ENCODE results near the gene PITPNM3. TPM values are rescaled to one million over a fixed set of nuclear protein-coding genes. Genes with fewer than 3 reads are reported as not detected.

The PITPNM3 gene
- total RNA-seq, 1 donor from 2014 or later, result 0.72 TPM

DNA sequence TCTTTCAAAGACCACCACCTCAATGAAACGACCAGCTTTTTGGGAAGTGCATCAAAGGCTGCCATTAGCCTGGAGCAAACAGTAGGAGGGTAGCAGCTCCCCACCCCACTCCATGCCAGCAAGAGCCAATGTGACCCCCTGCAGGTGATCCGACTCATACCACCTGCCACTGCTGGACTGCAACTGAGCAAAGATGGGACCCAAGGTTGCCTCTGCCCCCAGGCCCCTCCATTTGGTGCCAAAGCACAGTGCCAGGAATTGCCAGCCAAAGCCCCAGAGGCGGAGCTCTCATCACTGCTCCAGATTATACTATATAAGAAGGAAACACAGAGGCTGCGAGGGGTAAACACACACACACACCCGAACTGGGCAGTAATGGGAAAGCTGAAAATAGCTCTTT lies 8.3 kb downstream of the PITPNM3 start:
- Mint-ChIP-seq H3K4me3 (ENCODE audit: unreplicated experiment) (no peak overlapping the region), H3K36me3 (ENCODE audit: low read depth, unreplicated experiment) (no peaks in the 10 kb centered on the region), H3K27ac (ENCODE audit: unreplicated experiment) (no peak overlapping the region), H3K9me3 (ENCODE audit: unreplicated experiment) (no peaks in the 10 kb centered on the region), H3K4me1 (ENCODE audit: unreplicated experiment) (peaks cover 11% of the 10 kb centered on the region), H3K27me3 (ENCODE audit: unreplicated experiment) (peaks cover 8% of the 10 kb centered on the region)
- no peak for DNase-seq (ENCODE audit: low spot score)
- TF ChIP-seq, protein P1, sequence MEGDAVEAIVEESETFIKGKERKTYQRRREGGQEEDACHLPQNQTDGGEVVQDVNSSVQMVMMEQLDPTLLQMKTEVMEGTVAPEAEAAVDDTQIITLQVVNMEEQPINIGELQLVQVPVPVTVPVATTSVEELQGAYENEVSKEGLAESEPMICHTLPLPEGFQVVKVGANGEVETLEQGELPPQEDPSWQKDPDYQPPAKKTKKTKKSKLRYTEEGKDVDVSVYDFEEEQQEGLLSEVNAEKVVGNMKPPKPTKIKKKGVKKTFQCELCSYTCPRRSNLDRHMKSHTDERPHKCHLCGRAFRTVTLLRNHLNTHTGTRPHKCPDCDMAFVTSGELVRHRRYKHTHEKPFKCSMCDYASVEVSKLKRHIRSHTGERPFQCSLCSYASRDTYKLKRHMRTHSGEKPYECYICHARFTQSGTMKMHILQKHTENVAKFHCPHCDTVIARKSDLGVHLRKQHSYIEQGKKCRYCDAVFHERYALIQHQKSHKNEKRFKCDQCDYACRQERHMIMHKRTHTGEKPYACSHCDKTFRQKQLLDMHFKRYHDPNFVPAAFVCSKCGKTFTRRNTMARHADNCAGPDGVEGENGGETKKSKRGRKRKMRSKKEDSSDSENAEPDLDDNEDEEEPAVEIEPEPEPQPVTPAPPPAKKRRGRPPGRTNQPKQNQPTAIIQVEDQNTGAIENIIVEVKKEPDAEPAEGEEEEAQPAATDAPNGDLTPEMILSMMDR (IDR thresholded peaks at IDR 0.05; ENCODE audit: unreplicated experiment), result no peak

GRCh38 chr17:6547336-6547735 lies 9.0 kb downstream of the PITPNM3 start:
- Mint-ChIP-seq H3K4me1 (ENCODE audit: unreplicated experiment) (peaks cover 8% of the 10 kb centered on the region), H3K27me3 (ENCODE audit: unreplicated experiment) (peaks cover 8% of the 10 kb centered on the region), H3K36me3 (ENCODE audit: low read depth, unreplicated experiment) (no peaks in the 10 kb centered on the region), H3K9me3 (ENCODE audit: unreplicated experiment) (no peaks in the 10 kb centered on the region), H3K27ac (ENCODE audit: unreplicated experiment) (no peak overlapping the region), H3K4me3 (ENCODE audit: unreplicated experiment) (no peak overlapping the region)
- TF ChIP-seq, protein P1 (IDR thresholded peaks at IDR 0.05; ENCODE audit: unreplicated experiment), result no peak
- no peak for DNase-seq (ENCODE audit: low spot score)

GRCh38 chr17:6546069-6546718 lies 10.2 kb downstream of the PITPNM3 start:
- H3K27ac Mint-ChIP-seq (ENCODE audit: unreplicated experiment), result no peak overlapping the region
- TF ChIP-seq, protein P1 (IDR thresholded peaks at IDR 0.05; ENCODE audit: unreplicated experiment), result no peak
- H3K27me3 Mint-ChIP-seq (ENCODE audit: unreplicated experiment), result peaks cover 10% of the 10 kb centered on the region
- no peaks in the 10 kb centered on the region for H3K9me3 Mint-ChIP-seq (ENCODE audit: unreplicated experiment)
- no peaks in the 10 kb centered on the region for H3K36me3 Mint-ChIP-seq (ENCODE audit: low read depth, unreplicated experiment)
- DNase-seq (ENCODE audit: low spot score), result no peak
- H3K4me1 Mint-ChIP-seq (ENCODE audit: unreplicated experiment), result peaks cover 7% of the 10 kb centered on the region
- H3K4me3 Mint-ChIP-seq (ENCODE audit: unreplicated experiment), result no peak overlapping the region

DNA sequence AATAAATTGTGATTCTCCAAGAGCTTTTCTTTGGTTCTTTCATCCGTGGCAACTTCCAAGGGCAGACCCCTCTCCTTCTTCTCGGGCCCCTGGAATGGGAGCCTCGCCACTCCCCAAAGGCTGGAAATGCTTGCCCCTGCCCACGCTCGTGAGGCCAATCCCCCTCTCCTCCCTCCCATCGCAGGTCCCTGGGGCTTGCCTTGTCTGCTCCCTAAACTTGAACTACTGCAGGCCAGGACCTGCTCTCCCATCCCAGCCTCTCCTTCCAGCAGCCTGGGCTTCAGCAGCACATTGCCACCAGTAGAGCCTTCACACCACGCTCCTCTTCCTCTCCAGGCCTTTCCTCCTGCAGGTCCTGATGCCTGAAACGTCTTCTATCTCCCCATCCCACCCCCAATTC lies 11.1 kb downstream of the PITPNM3 start:
- H3K4me3 Mint-ChIP-seq (ENCODE audit: unreplicated experiment), result no peak overlapping the region
- H3K9me3 Mint-ChIP-seq (ENCODE audit: unreplicated experiment), result no peaks in the 10 kb centered on the region
- H3K36me3 Mint-ChIP-seq (ENCODE audit: low read depth, unreplicated experiment), result no peaks in the 10 kb centered on the region
- no peak for DNase-seq (ENCODE audit: low spot score)
- TF ChIP-seq, protein P1 (IDR thresholded peaks at IDR 0.05; ENCODE audit: unreplicated experiment), result no peak
- H3K27ac Mint-ChIP-seq (ENCODE audit: unreplicated experiment), result no peak overlapping the region
- H3K4me1 Mint-ChIP-seq (ENCODE audit: unreplicated experiment), result peaks cover 7% of the 10 kb centered on the region
- peaks cover 12% of the 10 kb centered on the region for H3K27me3 Mint-ChIP-seq (ENCODE audit: unreplicated experiment)

- H3K4me3 Mint-ChIP-seq (ENCODE audit: unreplicated experiment), result no peak overlapping the region
- no peak for DNase-seq (ENCODE audit: low spot score)
- peaks cover 7% of the 10 kb centered on the region for H3K4me1 Mint-ChIP-seq (ENCODE audit: unreplicated experiment)
- no peak overlapping the region for H3K27ac Mint-ChIP-seq (ENCODE audit: unreplicated experiment)
- H3K36me3 Mint-ChIP-seq (ENCODE audit: low read depth, unreplicated experiment), result no peaks in the 10 kb centered on the region
- no peaks in the 10 kb centered on the region for H3K9me3 Mint-ChIP-seq (ENCODE audit: unreplicated experiment)
- peaks cover 12% of the 10 kb centered on the region for H3K27me3 Mint-ChIP-seq (ENCODE audit: unreplicated experiment)
- TF ChIP-seq, protein P1 (IDR thresholded peaks at IDR 0.05; ENCODE audit: unreplicated experiment), result no peak
Observed at GRCh38 chr17:6544011-6544370, 12.4 kb downstream of the PITPNM3 start.

Measured in endothelial cell (in vitro differentiated cells).